Vagina (tissue), 2 donors: ENCODE results near the gene GAS7.

Experiments
- POLR2AphosphoS5 ChIP-seq, 2 donors: sonication (generic); formaldehyde crosslinking; IDR thresholded peaks; one replicate each; pipeline ENCODE4 v1.9.0; 2017; ENCODE audit warnings: antibody characterized with exemption in 2 of 2, mild to moderate bottlenecking in 2 of 2, low read depth in 1 of 2; ENCODE audit not compliant: insufficient read depth in 1 of 2
- TF ChIP-seq, protein P1 (sequence below), 3 experiments: fragments of 450-650 bp in 2 of 3; fragments of 200-600 bp in 1 of 3; sonication (generic) in 1 of 3; IDR thresholded peaks; one replicate each; pipeline ENCODE4 v1.5.1; 2017 to 2019; ENCODE audit warnings: antibody characterized with exemption in 3 of 3, mild to moderate bottlenecking in 2 of 3, moderate library complexity in 2 of 3

DNA sequence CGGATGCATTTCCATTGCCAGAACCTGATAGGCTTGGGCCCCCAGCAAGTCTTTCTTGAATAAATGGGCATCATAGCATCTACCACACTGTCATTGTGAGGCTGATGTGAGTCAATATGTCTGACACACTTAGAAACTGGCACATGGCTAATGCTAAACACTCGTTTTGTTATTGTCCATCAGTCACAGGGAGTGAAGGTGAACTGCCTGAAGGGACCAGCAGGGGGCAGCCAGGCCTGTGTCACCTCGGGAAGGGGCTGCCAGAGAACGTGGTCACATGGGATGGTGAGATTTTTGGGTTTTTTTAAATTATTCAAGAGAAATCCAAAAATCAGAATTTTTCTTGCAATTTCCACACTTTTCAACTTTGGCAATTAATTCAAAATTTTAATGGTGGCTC lies 292.5 kb downstream of the GAS7 start:
- no peak for TF ChIP-seq POLR2AphosphoS5 (IDR thresholded peaks at IDR 0.05; ENCODE audit: insufficient read depth in 1 of 2, low read depth in 1 of 2)
- TF ChIP-seq, protein P1, sequence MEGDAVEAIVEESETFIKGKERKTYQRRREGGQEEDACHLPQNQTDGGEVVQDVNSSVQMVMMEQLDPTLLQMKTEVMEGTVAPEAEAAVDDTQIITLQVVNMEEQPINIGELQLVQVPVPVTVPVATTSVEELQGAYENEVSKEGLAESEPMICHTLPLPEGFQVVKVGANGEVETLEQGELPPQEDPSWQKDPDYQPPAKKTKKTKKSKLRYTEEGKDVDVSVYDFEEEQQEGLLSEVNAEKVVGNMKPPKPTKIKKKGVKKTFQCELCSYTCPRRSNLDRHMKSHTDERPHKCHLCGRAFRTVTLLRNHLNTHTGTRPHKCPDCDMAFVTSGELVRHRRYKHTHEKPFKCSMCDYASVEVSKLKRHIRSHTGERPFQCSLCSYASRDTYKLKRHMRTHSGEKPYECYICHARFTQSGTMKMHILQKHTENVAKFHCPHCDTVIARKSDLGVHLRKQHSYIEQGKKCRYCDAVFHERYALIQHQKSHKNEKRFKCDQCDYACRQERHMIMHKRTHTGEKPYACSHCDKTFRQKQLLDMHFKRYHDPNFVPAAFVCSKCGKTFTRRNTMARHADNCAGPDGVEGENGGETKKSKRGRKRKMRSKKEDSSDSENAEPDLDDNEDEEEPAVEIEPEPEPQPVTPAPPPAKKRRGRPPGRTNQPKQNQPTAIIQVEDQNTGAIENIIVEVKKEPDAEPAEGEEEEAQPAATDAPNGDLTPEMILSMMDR (IDR thresholded peaks at IDR 0.05), result peak in 1 of 3 experiments; percentile 44
